Testis (tissue), 2 donors: ENCODE results near the gene TMEM273.

Experiments used
- POLR2A ChIP-seq: fragments of 450-650 bp; IDR thresholded peaks from one replicate; pipeline ENCODE4 v1.6.1; 2017; ENCODE audit warnings: antibody characterized with exemption, mild to moderate bottlenecking, moderate library complexity
- TF ChIP-seq, protein P1 (sequence below), 3 experiments: fragments of 450-650 bp in 2 of 3; fragments of 200-600 bp in 1 of 3; sonication (generic) in 1 of 3; IDR thresholded peaks; one replicate each; pipeline ENCODE4 v1.5.1; 2016 to 2019; ENCODE audit warnings: antibody characterized with exemption in 3 of 3, mild to moderate bottlenecking in 2 of 3, moderate library complexity in 1 of 3

DNA sequence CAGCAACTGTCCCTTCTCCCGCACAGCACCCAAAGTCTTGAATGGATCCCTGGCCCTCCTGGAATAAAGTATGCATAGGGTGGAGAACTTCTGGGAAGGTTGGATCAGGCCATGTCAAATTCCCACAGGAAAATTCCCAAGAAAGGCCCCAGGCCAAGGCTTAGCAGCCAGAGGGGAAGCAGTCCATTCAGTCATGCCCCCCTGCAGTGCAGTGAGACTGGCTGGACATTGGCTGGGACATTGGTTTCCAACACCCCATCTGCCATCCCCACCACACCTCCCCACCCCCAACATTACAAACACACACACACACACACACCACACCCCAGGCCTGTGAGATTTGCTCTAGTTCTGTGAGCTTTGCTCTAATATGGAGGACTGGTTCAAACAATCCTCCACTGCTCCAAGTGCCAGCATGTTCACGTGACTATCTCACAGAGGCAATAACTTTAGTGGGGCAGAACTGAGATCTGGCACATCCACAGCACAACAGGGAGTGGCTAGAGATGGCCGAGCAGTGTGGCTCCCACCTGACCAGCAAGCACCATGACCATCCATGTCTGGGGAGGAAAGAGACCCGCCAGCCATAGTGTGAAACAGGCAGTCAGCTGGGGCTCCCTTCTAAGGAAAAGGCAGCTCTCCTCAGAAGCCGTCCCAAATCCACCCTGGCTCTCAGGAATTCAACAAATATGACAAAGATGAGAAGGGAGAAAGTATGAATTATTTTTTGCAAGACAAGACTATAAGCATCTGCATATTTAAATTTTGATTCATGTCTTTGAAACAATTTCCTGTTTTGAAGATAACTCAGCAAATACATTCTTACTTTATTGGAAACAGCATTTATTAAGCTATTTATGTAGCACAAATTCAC is 47.6 kb downstream of the TMEM273 start:
- TF ChIP-seq, protein P1, sequence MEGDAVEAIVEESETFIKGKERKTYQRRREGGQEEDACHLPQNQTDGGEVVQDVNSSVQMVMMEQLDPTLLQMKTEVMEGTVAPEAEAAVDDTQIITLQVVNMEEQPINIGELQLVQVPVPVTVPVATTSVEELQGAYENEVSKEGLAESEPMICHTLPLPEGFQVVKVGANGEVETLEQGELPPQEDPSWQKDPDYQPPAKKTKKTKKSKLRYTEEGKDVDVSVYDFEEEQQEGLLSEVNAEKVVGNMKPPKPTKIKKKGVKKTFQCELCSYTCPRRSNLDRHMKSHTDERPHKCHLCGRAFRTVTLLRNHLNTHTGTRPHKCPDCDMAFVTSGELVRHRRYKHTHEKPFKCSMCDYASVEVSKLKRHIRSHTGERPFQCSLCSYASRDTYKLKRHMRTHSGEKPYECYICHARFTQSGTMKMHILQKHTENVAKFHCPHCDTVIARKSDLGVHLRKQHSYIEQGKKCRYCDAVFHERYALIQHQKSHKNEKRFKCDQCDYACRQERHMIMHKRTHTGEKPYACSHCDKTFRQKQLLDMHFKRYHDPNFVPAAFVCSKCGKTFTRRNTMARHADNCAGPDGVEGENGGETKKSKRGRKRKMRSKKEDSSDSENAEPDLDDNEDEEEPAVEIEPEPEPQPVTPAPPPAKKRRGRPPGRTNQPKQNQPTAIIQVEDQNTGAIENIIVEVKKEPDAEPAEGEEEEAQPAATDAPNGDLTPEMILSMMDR (IDR thresholded peaks at IDR 0.05) = no peak
- TF ChIP-seq POLR2A = no peak
